Osteoblast (primary cell): ENCODE results near the gene KAZN. TPM values are rescaled to one million over a fixed set of nuclear protein-coding genes. Genes with fewer than 3 reads are reported as not detected.

Experiments
- DNase-seq: peaks from one replicate; pipeline ENCODE4 v3.0.0; 2011; ENCODE audit warnings: low spot score, mixed read lengths; ENCODE audit not compliant: insufficient read length; ENCODE audit errors: missing footprints
- H2AFZ ChIP-seq: 2 replicates; pipeline ENCODE4 v1.6.0; 2011; ENCODE audit warnings: mild to moderate bottlenecking, low read length
- H3K27ac ChIP-seq: 2 replicates; pipeline ENCODE4 v1.5.1; 2011; ENCODE audit warnings: mild to moderate bottlenecking, low read depth, low read length, moderate library complexity
- H3K27me3 ChIP-seq: 2 replicates; pipeline ENCODE4 v1.6.0; 2012; ENCODE audit warnings: mild to moderate bottlenecking, control low read depth, inconsistent platforms, low read length, moderate library complexity; ENCODE audit not compliant: insufficient read depth
- H3K36me3 ChIP-seq: 2 replicates; pipeline ENCODE4 v1.5.1; 2011; ENCODE audit warnings: mild to moderate bottlenecking, low read length, control low read depth, moderate library complexity; ENCODE audit not compliant: insufficient read depth
- H3K4me1 ChIP-seq: 2 replicates; pipeline ENCODE4 v1.5.1; 2011; ENCODE audit warnings: mild to moderate bottlenecking, low read length, control low read depth, moderate library complexity; ENCODE audit not compliant: insufficient read depth
- H3K4me2 ChIP-seq: 2 replicates; pipeline ENCODE4 v1.6.0; 2011; ENCODE audit warnings: mild to moderate bottlenecking, low read length; ENCODE audit not compliant: insufficient read depth
- H3K4me3 ChIP-seq: fragments of 200-600 bp; sonication (generic); 3 replicates; pipeline ENCODE4 v1.5.1; 2012; ENCODE audit warnings: mild to moderate bottlenecking, low read length, inconsistent platforms; ENCODE audit not compliant: insufficient read depth
- H3K79me2 ChIP-seq: 2 replicates; pipeline ENCODE4 v1.6.0; 2012; ENCODE audit warnings: mild to moderate bottlenecking, low read length, control low read depth, inconsistent platforms; ENCODE audit not compliant: insufficient read depth
- H3K9me3 ChIP-seq: 2 replicates; pipeline ENCODE4 v1.5.1; 2011; ENCODE audit warnings: low read depth, low read length, control low read depth
- H4K20me1 ChIP-seq: 2 replicates; pipeline ENCODE4 v1.6.0; 2012; ENCODE audit warnings: mild to moderate bottlenecking, low read length, control low read depth; ENCODE audit not compliant: insufficient read depth
- total RNA-seq: library from RNA; depleted of rRNA; stranded (reverse); fragments of >200 nt; gene quantifications from 2 replicates; pipeline ENCODE4 v1.2.3, GENCODE V29; 2012
- TF ChIP-seq, protein P1 (sequence below): IDR thresholded peaks from 2 replicates; pipeline ENCODE4 v1.5.1; 2011; ENCODE audit warnings: mild to moderate bottlenecking, low read depth, low read length, moderate library complexity; ENCODE audit errors: extremely low read depth

KAZN gene
- total RNA-seq, 1 donor = 9.0 TPM

GRCh38 chr1:14705824-14706223, 107.3 kb downstream of the KAZN start:
- H3K79me2 ChIP-seq = no peaks in the 10 kb centered on the region
- H3K4me3 ChIP-seq = no peak overlapping the region
- H4K20me1 ChIP-seq = peaks cover 3% of the 10 kb centered on the region
- no peaks in the 10 kb centered on the region for H3K36me3 ChIP-seq
- H2AFZ ChIP-seq = no peak overlapping the region
- no peak for DNase-seq
- TF ChIP-seq, protein P1, sequence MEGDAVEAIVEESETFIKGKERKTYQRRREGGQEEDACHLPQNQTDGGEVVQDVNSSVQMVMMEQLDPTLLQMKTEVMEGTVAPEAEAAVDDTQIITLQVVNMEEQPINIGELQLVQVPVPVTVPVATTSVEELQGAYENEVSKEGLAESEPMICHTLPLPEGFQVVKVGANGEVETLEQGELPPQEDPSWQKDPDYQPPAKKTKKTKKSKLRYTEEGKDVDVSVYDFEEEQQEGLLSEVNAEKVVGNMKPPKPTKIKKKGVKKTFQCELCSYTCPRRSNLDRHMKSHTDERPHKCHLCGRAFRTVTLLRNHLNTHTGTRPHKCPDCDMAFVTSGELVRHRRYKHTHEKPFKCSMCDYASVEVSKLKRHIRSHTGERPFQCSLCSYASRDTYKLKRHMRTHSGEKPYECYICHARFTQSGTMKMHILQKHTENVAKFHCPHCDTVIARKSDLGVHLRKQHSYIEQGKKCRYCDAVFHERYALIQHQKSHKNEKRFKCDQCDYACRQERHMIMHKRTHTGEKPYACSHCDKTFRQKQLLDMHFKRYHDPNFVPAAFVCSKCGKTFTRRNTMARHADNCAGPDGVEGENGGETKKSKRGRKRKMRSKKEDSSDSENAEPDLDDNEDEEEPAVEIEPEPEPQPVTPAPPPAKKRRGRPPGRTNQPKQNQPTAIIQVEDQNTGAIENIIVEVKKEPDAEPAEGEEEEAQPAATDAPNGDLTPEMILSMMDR = no peak
- no peaks in the 10 kb centered on the region for H3K4me1 ChIP-seq
- no peak overlapping the region for H3K27ac ChIP-seq
- H3K4me2 ChIP-seq = no peak overlapping the region
- no peaks in the 10 kb centered on the region for H3K9me3 ChIP-seq
- peaks cover 2% of the 10 kb centered on the region for H3K27me3 ChIP-seq

- no peak overlapping the region for H3K27ac ChIP-seq
- no peaks in the 10 kb centered on the region for H3K4me1 ChIP-seq
- no peaks in the 10 kb centered on the region for H3K9me3 ChIP-seq
- TF ChIP-seq, protein P1 = no peak
- no peak overlapping the region for H3K4me3 ChIP-seq
- H3K79me2 ChIP-seq = no peaks in the 10 kb centered on the region
- peaks cover 3% of the 10 kb centered on the region for H4K20me1 ChIP-seq
- no peak for DNase-seq
- no peak overlapping the region for H2AFZ ChIP-seq
- H3K4me2 ChIP-seq = no peak overlapping the region
- no peaks in the 10 kb centered on the region for H3K36me3 ChIP-seq
- peaks cover 2% of the 10 kb centered on the region for H3K27me3 ChIP-seq
Observed at GRCh38 chr1:14706631-14707030, 108.1 kb downstream of the KAZN start.

DNA sequence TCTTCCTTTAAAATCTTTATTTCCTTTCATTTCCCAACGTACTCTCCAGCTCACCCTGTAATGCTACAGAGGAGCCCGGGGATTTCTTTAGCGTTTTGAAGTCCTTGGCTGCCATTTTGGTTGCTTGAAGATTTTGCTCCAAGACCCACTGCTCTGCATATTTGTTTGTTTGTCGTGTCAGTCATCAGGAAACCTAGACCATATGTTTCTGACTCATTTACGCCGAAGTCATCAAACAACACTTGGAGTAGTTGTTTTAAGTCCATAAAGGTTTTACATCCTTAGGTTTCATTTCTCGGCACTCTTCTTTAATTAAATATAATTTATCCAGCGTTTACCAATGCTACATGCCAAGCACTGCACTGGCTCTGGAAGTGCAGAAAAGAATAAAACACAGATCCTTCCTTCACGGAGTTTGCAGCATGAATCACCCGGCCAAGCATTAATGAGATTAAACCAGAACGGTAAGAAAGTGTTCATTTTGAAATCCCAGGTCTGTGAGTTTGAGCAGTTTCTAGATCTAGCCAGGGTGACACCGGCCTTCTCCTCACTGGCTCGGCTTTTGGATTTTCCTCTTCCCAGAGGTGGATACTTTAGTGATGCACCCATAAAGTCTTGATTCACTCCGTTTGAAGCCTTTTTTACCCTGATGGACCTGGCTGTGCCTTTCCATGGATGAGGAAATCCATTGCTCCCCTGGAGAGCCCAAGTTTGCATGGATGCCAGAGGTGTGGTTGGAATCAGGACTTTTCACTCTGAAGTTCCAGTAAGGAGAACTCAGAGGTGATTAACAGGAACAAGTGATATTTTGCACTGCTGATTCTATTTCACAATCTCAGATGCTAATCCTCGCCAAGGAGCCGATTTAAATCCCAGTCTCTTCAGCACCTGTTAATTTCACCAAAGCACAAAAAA, 109.3 kb downstream of the KAZN start:
- H3K27me3 ChIP-seq = peaks cover 4% of the 10 kb centered on the region
- no peaks in the 10 kb centered on the region for H3K79me2 ChIP-seq
- no peaks in the 10 kb centered on the region for H3K36me3 ChIP-seq
- peaks cover 3% of the 10 kb centered on the region for H4K20me1 ChIP-seq
- H3K4me1 ChIP-seq = no peaks in the 10 kb centered on the region
- TF ChIP-seq, protein P1 = no peak
- H3K27ac ChIP-seq = no peak overlapping the region
- no peak overlapping the region for H3K4me3 ChIP-seq
- DNase-seq = peak; percentile 21
- H2AFZ ChIP-seq = no peak overlapping the region
- H3K4me2 ChIP-seq = no peak overlapping the region
- no peaks in the 10 kb centered on the region for H3K9me3 ChIP-seq

DNA sequence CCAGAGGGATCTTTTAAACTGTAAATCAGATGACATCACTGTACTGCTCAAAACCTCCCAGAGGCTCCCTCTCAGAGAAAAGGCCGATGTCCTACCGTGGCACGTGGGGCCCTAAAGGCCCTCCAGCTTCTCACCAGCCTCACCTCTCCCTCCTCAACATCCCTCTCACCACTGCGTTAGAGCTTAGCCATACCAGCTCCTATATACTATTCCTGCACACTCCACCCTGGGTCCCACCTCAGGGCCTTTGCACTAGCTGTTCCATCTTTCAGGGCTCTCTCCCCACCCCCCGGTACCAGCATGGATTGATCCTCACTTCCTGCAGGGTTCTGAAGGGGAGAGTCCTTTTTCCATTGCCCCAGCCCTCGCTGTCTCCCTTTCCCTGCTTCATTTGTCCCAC, 111.8 kb downstream of the KAZN start:
- TF ChIP-seq, protein P1 = no peak
- Histone ChIP-seq H3K79me2 (no peaks in the 10 kb centered on the region), H3K4me2 (no peak overlapping the region), H2AFZ (no peak overlapping the region), H3K36me3 (no peaks in the 10 kb centered on the region), H3K4me1 (no peaks in the 10 kb centered on the region), H4K20me1 (no peaks in the 10 kb centered on the region), H3K27ac (no peak overlapping the region), H3K27me3 (peaks cover 4% of the 10 kb centered on the region), H3K9me3 (no peaks in the 10 kb centered on the region), H3K4me3 (no peak overlapping the region)
- DNase-seq = no peak
